ENCODE results near the gene PPARD.
"Not testable (repeated sequence)": the region's sequence is repeated elsewhere in the genome, so short reads cannot be mapped to it uniquely, and the experiment has no call there.

The PPARD gene

DNA sequence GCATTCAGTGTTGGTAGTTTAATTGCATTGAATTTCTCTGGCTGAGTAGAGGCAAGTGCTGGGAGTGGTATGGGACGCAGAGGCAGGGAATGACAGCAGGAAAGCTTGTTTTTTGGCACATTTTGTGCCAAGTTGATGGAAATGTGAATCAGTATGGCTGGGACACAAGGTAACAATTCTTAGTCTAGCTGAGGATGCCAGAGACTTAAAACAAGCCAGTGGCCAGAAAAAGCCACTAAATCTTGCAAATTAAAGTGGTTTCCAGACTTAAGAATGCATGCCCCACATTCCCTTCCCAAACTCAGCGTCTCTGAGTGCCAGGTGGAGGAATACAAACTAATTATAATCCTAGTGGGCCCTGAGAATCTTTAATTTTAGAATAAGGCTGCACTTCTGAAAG is 35.9 kb downstream of the PPARD start:
- DNase-seq (ENCODE audit: low read depth, low spot score), result no peak

GRCh38 chr6:35381132-35381531 is 38.8 kb downstream of the PPARD start:
- DNase-seq (ENCODE audit: low read depth, low spot score), result no peak

DNA sequence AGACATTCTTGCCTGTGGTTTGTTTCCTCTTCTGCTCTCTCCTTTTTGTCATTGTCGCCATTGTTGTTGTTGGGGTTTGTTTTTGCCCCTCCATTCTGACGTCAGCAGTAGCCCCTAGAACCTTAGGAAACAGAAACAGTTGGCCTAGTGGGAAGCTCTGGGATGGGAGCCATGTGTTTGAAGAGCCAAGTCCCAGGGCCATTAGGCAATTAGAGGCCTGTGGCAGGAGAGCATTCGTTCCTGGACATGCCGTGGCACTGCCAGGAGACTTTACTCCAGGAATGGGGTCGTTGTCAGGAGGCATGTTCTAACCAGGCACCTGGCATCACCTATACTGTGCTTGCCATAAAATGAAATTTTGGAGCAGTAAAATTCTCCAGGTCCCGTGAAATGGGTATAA is 39.7 kb downstream of the PPARD start:
- DNase-seq (ENCODE audit: low read depth, low spot score), result no peak

DNA sequence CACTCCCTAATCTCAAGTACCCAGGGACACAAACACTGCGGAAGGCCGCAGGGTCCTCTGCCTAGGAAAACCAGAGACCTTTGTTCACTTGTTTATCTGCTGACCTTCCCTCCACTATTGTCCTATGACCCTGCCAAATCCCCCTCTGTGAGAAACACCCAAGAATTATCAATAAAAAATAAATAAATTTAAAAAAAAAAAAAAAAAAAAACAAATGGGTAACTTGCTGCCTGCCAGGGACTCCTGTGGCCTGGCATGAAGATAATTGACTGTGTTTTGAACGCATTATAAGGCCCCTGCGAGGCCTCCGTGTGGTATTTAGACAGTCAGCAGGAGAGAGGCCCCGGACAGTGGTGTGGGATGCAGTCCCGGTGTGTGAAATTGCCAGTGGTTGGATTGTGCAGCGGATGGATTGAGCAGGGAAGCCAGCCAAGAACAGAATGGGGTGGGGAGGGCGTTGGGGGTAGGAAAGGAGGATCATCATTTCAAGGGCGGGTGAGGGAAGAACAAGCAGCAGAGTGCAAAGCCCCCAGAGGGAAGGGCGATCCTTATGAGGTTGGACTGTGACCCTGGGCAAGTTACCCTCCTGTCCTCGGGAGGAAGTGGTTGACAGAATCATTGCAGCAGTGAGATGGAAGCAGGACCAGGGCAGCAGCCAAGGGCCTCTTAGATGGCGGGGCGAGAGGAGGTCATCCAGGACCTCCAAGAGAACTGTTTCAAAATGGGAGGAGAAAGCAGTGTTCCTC is 43.3 kb downstream of the PPARD start:
- peak; percentile 53 for DNase-seq (ENCODE audit: low read depth, low spot score)

GRCh38 chr6:35386989-35387388 is 44.6 kb downstream of the PPARD start:
- no peak for DNase-seq (ENCODE audit: low read depth, low spot score)

GRCh38 chr6:35388030-35388429 is 45.7 kb downstream of the PPARD start:
- no peak for DNase-seq (ENCODE audit: low read depth, low spot score)

- no peak for DNase-seq (ENCODE audit: low read depth, low spot score)
Measured at GRCh38 chr6:35388772-35389352, 46.5 kb downstream of the PPARD start.

DNA sequence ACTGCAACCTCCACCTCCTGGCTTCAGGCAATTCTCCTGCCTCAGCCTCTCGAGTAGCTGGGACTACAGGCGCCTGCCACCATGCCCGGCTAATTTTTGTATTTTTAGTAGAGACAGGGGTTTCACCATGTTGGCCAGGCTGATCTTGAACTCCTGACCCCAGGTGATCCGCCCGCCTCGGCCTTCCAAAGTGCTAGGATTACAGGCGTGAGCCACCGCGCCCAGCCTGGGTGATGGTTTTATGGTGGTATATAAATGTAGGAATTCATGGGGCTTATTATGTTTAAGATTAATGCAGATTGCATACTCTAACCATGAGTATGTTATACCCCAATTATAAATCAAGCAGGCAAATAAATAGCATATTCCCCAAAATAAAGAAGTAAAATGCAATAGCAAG is 47.0 kb downstream of the PPARD start:
- DNase-seq (ENCODE audit: low read depth, low spot score), result not testable (repeated sequence)

DNA sequence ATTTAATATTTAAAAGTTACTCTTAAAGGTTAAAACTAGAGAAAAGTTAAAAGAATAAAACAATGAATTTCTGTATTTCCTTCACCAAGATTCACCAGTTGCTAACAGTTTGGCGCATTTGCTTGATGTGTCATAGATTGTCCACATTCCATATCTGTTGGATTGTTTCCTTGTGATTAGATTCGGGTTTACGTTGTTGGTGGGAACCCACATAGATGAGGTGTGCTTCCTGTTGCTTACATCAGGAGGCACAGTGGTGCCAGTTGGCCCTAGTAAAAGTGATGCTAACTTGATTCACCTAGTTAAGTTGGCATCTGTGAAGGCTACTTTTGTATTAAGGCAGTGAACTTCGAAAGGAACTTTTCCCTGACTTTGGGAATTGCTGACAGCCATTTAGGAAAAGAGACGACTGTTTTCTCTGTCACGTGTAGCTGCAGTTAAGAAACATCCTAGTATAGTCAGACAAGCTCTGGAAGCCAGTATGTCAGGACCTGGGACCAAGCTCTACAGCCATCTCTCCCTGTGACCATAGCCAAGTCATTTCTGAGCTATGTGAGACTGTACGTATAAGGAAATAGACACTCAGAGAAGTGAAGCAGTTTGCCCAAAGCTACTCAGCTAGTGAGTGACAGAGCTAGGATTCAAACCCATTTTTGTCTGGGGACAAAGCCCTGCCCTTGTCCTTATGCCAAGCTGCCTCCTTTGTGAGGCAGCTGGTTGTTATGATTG is 49.0 kb downstream of the PPARD start:
- no peak for DNase-seq (ENCODE audit: low read depth, low spot score)

DNA sequence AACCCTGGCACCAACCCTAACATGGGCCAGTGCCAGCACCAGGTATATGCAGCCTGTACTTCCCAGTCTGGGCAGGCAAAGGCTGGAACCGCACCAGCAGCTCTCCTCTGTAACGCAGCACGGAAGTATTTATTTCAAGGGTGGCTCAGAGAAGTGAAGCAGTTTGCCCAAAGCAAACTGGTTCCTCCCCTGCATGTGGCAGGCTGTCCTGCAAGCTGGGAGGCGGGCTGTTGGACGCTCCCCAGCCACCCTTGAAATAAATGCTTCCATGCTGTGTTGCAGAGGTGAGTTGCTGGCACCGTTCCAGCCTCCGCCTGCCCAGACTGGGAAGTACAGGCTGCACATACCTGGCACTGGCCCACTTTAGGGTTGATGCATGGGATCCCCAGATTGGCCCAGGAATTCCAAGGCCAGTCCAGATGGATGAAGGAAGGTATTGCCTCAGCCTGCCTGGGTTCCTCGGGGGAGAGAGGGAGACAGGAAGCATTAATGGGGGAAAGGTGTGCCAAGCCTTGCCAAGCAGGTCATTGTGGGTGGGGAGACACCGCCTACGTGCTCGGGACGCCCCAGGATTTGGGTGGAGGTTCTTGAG is 49.8 kb downstream of the PPARD start:
- DNase-seq (ENCODE audit: low read depth, low spot score), result no peak

DNA sequence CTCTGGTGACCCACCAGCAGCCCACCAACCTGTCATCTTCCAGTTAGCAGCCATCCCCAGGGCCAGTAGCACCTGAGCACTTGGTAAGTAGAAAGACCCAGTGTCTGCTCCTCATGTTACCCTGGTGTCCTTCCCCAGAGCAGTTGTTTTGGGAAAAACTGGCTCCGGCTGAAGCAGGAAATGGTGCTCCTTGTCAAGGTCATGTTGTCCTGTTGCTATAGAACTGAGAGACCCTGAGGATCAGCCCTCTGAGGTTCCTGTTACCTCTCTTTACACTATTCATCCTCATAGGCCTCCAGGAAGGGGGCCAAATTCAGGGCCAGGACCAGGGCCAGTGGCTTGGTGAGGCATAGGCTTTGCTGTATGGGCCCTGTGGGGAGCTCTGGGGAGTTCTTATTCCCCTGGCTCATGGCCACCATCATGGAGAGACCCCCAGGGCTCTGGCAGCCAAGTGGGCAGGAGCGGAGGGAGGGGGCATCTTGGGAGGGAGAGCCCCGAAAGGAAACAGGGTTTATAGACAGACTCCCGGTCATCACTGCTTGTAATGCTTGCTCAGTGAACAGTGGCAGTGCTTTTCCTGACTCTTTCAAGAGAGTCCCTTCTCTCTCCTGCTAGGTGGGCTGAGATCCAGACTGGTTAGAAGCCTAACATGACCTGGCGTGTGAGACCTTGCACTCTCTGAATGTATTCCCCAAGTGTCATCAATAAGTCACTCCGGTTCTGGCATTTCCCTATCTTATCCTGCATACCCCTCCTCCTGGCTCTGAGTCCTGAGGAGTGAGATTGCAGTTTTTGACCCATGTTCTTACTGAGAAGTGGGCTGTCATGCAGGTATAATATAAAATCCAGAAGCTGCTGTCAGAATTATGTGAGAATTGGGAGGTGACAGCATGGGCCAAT is 50.7 kb downstream of the PPARD start:
- DNase-seq (ENCODE audit: low read depth, low spot score), result no peak

- no peak for DNase-seq (ENCODE audit: low read depth, low spot score)
Measured at GRCh38 chr6:35396991-35397390, 54.6 kb downstream of the PPARD start.

- no peak for DNase-seq (ENCODE audit: low read depth, low spot score)
Measured at GRCh38 chr6:35397806-35398418, 55.6 kb downstream of the PPARD start.

DNA sequence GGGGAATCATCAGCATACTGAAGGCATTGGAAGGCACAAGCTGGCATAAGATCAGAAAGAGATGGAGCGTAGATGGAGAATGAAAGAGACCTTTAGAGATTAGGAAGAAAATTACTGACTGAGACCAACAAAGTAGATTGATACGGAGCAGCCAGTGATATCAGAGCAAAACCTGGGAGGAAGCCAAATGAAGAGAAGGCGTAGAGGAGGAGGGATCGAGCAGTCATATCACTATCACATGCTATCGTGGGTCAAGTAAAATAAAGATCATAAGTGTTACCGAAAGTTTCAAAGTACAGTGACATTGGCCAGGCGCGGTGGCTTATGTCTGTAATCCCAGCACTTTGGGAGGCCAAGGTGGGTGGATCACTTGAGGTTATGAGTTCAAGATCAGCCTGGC is 56.2 kb downstream of the PPARD start:
- no peak for DNase-seq (ENCODE audit: low read depth, low spot score)

DNA sequence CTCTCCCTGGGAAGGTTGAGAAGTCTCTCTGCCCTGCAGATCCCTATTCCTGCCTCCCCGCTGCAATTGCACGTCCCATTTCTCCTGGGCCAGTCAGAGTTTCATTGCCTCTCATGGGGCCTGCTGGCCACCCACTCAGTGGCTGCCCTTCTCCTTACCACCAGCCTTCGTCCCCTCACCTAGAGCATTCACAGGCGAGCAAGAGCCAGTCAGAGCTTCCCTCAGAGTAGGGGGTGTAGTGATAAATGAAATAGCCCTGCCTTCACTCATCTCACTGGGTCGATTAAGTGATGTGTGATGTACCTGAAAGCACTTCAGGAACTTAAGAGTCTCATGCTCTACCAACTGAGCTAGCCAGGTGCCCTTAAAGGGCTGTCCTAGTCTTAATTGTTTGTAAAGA is 57.8 kb downstream of the PPARD start:
- DNase-seq (ENCODE audit: low read depth, low spot score), result no peak

DNA sequence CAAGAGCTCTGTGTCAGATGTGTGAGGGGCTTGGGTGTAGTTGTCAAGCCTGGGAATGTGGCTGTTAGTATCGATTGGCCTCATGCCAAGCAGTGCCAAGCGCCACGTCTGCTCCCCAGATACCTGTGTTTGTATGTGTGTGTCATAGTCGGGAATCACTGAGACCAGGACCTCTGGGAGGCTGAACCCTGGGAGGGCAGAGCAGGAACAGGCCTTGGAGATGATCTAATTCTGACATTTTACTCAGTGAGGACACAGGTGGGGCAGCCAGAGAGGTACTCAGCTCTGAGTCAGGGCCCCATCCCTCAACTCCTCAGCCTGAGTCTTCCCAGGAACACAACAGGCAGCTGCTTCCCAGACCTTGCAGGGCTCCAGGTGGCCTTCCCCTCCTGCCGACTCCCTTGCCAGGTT is 58.5 kb downstream of the PPARD start:
- no peak for DNase-seq (ENCODE audit: low read depth, low spot score)

- DNase-seq (ENCODE audit: low read depth, low spot score), result no peak
Measured at GRCh38 chr6:35401514-35401913, 59.2 kb downstream of the PPARD start.

- no peak for DNase-seq (ENCODE audit: low read depth, low spot score)
Measured at GRCh38 chr6:35402136-35402855, 59.9 kb downstream of the PPARD start.

DNA sequence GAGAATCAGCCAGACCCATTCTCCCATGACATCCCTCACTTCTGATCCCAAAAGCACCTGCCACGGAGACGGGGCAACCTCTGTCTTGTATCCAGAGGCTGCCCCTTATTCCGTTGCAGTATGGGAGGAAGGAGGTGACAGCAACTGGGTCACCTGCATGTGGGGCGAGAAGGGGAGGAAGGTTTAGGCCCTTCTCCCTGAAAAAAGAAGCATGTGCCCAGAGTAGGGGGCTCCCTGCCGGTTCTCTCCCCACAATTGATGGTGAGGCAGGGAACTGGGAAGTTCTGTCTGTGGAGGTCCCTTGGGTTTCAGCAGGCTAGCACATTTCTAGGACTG is 60.5 kb downstream of the PPARD start:
- DNase-seq (ENCODE audit: low read depth, low spot score), result no peak
